A549 (cell line): Measurements from ENCODE around the gene ROR1. TPM values are rescaled to one million over a fixed set of nuclear protein-coding genes. Genes with fewer than 3 reads are reported as not detected.

Source experiments
- ATAC-seq, 2 experiments: fragments of 200-7000 bp in 1 of 2; fragments of >200 bp in 1 of 2; cut with Nextera tagmentation in 1 of 2; cut with Tn5 transposase in 1 of 2; 3 replicates each; pipeline versions ENCODE4 v1.8.0 to v1.9.1; 2018 to 2020; ENCODE audit warnings: mild to moderate bottlenecking in 1 of 2, moderate library complexity in 1 of 2
- CTCF ChIA-PET: fragments of 300-600 bp; sonication (Branson Sonifier 250); formaldehyde crosslinking; extraction: SDS; loops from one replicate; lab custom pipeline; 2021; ENCODE audit warnings: antibody characterized with exemption, inconsistent platforms; lab: Yijun Ruan, JAX
- POLR2A ChIA-PET: fragments of 350-600 bp; formaldehyde crosslinking; extraction: SDS; loops from one replicate; lab custom pipeline; 2021; ENCODE audit warnings: antibody characterized with exemption, inconsistent platforms; lab: Yijun Ruan, JAX
- DNase-seq, 2 experiments: peaks; one replicate each; pipeline versions ENCODE4 v3.0.0 to v3.0.0-alpha.2; 2011 to 2016; ENCODE audit warnings: low read depth in 1 of 2, low spot score in 1 of 2
- FAIRE-seq: peaks from 2 replicates; lab custom pipeline; 2011; peaks lifted over from hg19 to GRCh38; lab: Jason Lieb, UNC
- H3K27ac ChIP-seq, 2 experiments: fragments of >200 bp; sonication (Bioruptor Twin); formaldehyde crosslinking; 3 replicates each; pipeline ENCODE4 v1.5.1; 2016 to 2017
- H3K4me1 ChIP-seq: fragments of >200 bp; sonication (Bioruptor Twin); formaldehyde crosslinking; 3 replicates; pipeline ENCODE4 v1.6.1; 2016
- H3K4me2 ChIP-seq: fragments of >200 bp; sonication (Bioruptor Twin); formaldehyde crosslinking; 3 replicates; pipeline ENCODE4 v1.6.1; 2016
- H3K4me3 ChIP-seq: fragments of >200 bp; sonication (Bioruptor Twin); formaldehyde crosslinking; 3 replicates; pipeline ENCODE4 v1.5.1; 2016
- H3K9me3 ChIP-seq: fragments of >200 bp; sonication (Bioruptor Twin); formaldehyde crosslinking; 3 replicates; pipeline ENCODE4 v1.6.1; 2016
- BHLHE40 ChIP-seq: IDR thresholded peaks from 2 replicates; pipeline ENCODE4 v1.6.1; 2012; ENCODE audit warnings: low read depth, low read length, inconsistent platforms
- CHD2 ChIP-seq: fragments of 150-350 bp; IDR thresholded peaks from 2 replicates; pipeline ENCODE4 v1.6.1; 2014; ENCODE audit warnings: low read length; ENCODE audit not compliant: partially characterized antibody
- CHD4 ChIP-seq: fragments of 200-600 bp; sonication (generic); IDR thresholded peaks from 2 replicates; pipeline ENCODE4 v1.6.1; 2016; ENCODE audit warnings: antibody characterized with exemption, mild to moderate bottlenecking, borderline replicate concordance
- EHF ChIP-seq: fragments of 250-450 bp; sonication (Bioruptor Pico); IDR thresholded peaks from 2 replicates; pipeline ENCODE4 v1.5.0; 2020; ENCODE audit warnings: mild to moderate bottlenecking
- EP300 ChIP-seq, 2 experiments: fragments of >200 bp; sonication (Bioruptor Twin); formaldehyde crosslinking; IDR thresholded peaks; 2 replicates in 1 of 2; 3 replicates in 1 of 2; pipeline ENCODE4 v1.6.1; 2016 to 2017
- FOSB ChIP-seq: fragments of 250-450 bp; sonication (Bioruptor Pico); IDR thresholded peaks from 2 replicates; pipeline ENCODE4 v1.5.0; 2020; ENCODE audit warnings: mild to moderate bottlenecking, moderate library complexity
- FOSL2 ChIP-seq, 2 experiments: fragments of 450-650 bp in 1 of 2; fragments of >200 bp in 1 of 2; sonication (Bioruptor Twin) in 1 of 2; formaldehyde crosslinking; IDR thresholded peaks; 2 replicates each; pipeline versions ENCODE4 v1.5.0 to v1.6.1; 2016 to 2020; ENCODE audit warnings: mild to moderate bottlenecking in 1 of 2, moderate library complexity in 1 of 2
- HEYL ChIP-seq: fragments of 250-450 bp; sonication (Bioruptor Pico); IDR thresholded peaks from 2 replicates; pipeline ENCODE4 v1.8.0; 2021; ENCODE audit warnings: mild to moderate bottlenecking, moderate library complexity
- HOXB5 ChIP-seq: fragments of 250-450 bp; sonication (Bioruptor Pico); IDR thresholded peaks from 2 replicates; pipeline ENCODE4 v1.5.0; 2020; ENCODE audit warnings: mild to moderate bottlenecking, moderate library complexity
- MAFK ChIP-seq: fragments of 450-650 bp; IDR thresholded peaks from 2 replicates; pipeline ENCODE4 v1.6.1; 2014; ENCODE audit not compliant: partially characterized antibody
- MYC ChIP-seq: IDR thresholded peaks from 2 replicates; pipeline ENCODE4 v1.6.1; 2012; ENCODE audit warnings: mild to moderate bottlenecking, inconsistent platforms, low read length, improper control_type of control experiment, borderline replicate concordance
- NPAS2 ChIP-seq: fragments of 250-450 bp; sonication (Bioruptor Pico); IDR thresholded peaks from 2 replicates; pipeline ENCODE4 v1.8.0; 2022; ENCODE audit warnings: mild to moderate bottlenecking, moderate library complexity, borderline replicate concordance
- NR3C1 ChIP-seq: fragments of >200 bp; sonication (Bioruptor Twin); formaldehyde crosslinking; IDR thresholded peaks from 3 replicates; pipeline ENCODE4 v1.6.1; 2017
- POLR2A ChIP-seq: IDR thresholded peaks from 2 replicates; pipeline ENCODE4 v1.6.1; 2012; ENCODE audit warnings: mild to moderate bottlenecking, low read length
- POLR2AphosphoS2 ChIP-seq: conservative IDR thresholded peaks from 2 replicates; pipeline ENCODE4 v1.6.1; 2012; ENCODE audit warnings: low read length, improper control_type of control experiment, inconsistent platforms
- RAD21 ChIP-seq, 2 experiments: fragments of >200 bp in 1 of 2; sonication (Bioruptor Twin) in 1 of 2; formaldehyde crosslinking in 1 of 2; IDR thresholded peaks in 1 of 2; conservative IDR thresholded peaks in 1 of 2; 2 replicates in 1 of 2; 3 replicates in 1 of 2; pipeline ENCODE4 v1.6.1; 2012 to 2018; ENCODE audit warnings: inconsistent platforms in 1 of 2
- RFX5 ChIP-seq: fragments of 450-650 bp; IDR thresholded peaks from 2 replicates; pipeline ENCODE4 v1.7.1; 2014; ENCODE audit warnings: antibody characterized with exemption, mild to moderate bottlenecking, moderate library complexity
- SMC3 ChIP-seq: fragments of >200 bp; sonication (Bioruptor Twin); formaldehyde crosslinking; IDR thresholded peaks from 3 replicates; pipeline ENCODE4 v1.6.1; 2018; ENCODE audit warnings: inconsistent platforms
- ZFP36 ChIP-seq: fragments of 450-650 bp; IDR thresholded peaks from 2 replicates; pipeline ENCODE4 v1.6.1; 2014; ENCODE audit warnings: borderline replicate concordance; ENCODE audit not compliant: partially characterized antibody
- WGBS: methylation state at CpG from one replicate; pipeline ENCODE4 v1.1.6; 2017; ENCODE audit errors: missing lambda C conversion rate; 5-methylcytosine and 5-hydroxymethylcytosine counted together
- polyA plus RNA-seq, 4 experiments: library from polyadenylated mRNA; depleted of rRNA in 3 of 4; stranded (reverse); fragments of >200 nt; fragmentation: RNase III in 1 of 4; extraction: RNeasy Plus Mini Kit Qiagen cat#74134 plus additional on column Dnase treatment in 1 of 4; gene quantifications; 2 replicates in 3 of 4; 3 replicates in 1 of 4; pipeline ENCODE4 v1.2.3, GENCODE V29; 2011 to 2017
- TF ChIP-seq, protein P1 (sequence below): fragments of 250-450 bp; sonication (Bioruptor Pico); IDR thresholded peaks from 2 replicates; pipeline ENCODE4 v1.5.0; 2021; ENCODE audit warnings: mild to moderate bottlenecking, moderate library complexity, borderline replicate concordance
- TF ChIP-seq, protein P2 (sequence below): IDR thresholded peaks from 2 replicates; pipeline ENCODE4 v1.6.1; 2012
- TF ChIP-seq, protein P3 (sequence below): fragments of >200 bp; sonication (Bioruptor Twin); formaldehyde crosslinking; IDR thresholded peaks from 2 replicates; pipeline ENCODE4 v1.6.1; 2016
- TF ChIP-seq, protein P4 (sequence below): fragments of >200 bp; sonication (Bioruptor Twin); formaldehyde crosslinking; IDR thresholded peaks from 3 replicates; pipeline ENCODE4 v1.5.1; 2016

Gene ROR1
- polyA plus RNA-seq, 2 of the 4 experiments (the other 2 are of a cell fraction), result 6.5 to 19.0 TPM

DNA sequence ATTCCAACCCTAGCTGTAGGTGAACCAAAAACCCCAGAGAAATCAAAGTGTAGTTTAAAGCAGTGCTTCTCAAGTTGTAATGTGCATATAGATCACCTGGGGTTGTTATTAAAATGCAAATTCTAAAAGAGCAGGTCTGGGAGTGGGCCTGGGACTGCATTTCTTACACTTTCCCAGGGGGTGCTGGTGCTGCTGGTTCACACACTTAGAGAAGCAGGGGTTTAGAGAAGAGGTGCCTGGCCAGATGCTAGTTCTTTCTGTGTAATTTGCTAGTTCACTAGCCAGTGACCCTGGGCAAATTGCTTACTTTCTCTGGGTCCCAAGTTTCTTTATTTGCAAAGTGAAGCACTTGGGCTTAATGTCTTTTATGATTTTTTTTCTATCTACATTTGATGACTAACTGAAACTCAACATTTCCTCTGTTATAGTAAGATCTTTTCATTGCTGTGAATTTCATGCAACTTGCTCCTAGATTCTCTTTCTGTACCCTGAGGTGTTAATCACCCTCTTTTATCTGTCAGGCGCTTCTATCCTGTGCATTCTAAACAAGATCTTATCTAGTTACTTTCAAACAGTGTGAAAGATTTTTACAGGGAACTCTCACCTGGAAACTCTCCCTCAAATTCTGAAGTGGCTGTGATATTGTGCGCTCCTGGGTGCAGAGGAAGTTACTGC lies 287.8 kb downstream of the ROR1 start (continued):
- TF ChIP-seq, protein P1, sequence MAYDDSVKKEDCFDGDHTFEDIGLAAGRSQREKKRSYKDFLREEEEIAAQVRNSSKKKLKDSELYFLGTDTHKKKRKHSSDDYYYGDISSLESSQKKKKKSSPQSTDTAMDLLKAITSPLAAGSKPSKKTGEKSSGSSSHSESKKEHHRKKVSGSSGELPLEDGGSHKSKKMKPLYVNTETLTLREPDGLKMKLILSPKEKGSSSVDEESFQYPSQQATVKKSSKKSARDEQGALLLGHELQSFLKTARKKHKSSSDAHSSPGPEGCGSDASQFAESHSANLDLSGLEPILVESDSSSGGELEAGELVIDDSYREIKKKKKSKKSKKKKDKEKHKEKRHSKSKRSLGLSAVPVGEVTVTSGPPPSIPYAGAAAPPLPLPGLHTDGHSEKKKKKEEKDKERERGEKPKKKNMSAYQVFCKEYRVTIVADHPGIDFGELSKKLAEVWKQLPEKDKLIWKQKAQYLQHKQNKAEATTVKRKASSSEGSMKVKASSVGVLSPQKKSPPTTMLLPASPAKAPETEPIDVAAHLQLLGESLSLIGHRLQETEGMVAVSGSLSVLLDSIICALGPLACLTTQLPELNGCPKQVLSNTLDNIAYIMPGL (CRISPR knock-in tag), result no peak
- TF ChIP-seq EP300 (IDR thresholded peaks at IDR 0.05) (no peak), HOXB5 (CRISPR knock-in tag) (no peak), HEYL (CRISPR knock-in tag) (no peak), POLR2A (no peak), POLR2AphosphoS2 (no peak), ZFP36 (no peak)
- TF ChIP-seq, protein P2, sequence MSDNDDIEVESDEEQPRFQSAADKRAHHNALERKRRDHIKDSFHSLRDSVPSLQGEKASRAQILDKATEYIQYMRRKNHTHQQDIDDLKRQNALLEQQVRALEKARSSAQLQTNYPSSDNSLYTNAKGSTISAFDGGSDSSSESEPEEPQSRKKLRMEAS, result no peak
- TF ChIP-seq, all 56 proteins: peak for 0

DNA sequence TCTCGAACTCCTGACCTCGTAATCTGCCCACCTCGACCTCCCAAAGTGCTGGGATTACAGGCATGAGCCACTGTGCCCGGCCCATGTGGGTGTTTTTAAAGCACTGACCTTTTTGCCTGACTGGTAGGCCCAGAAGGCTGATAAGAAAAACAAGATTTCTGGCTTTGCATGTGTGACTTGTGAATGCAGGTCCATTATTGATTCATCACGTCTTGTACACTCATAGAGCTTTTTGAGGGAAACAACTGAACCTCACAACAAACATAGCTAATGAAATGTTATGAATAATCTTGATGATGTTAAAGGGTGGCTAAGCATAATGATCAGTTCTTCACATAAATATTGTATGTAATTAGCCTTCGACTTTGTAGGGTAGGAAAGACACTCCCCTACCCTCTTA lies 288.7 kb downstream of the ROR1 start:
- Histone ChIP-seq H3K27ac (no peak overlapping the region), H3K4me1 (peaks cover 12% of the 10 kb centered on the region; the same call in 2 of the 3 replicates), H3K4me3 (no peak overlapping the region), H3K9me3 (no peaks in the 10 kb centered on the region), H3K4me2 (no peak overlapping the region)
- ChIA-PET CTCF (no interaction called here), POLR2A (no interaction called here)
- ATAC-seq, result no peak
- FAIRE-seq, result no peak
- no peak for DNase-seq
- TF ChIP-seq MYC (no peak), NR3C1 (no peak), RFX5 (no peak), HEYL (CRISPR knock-in tag) (no peak), FOSB (CRISPR knock-in tag) (no peak), EHF (no peak), CHD2 (no peak), CHD4 (no peak), MAFK (no peak), BHLHE40 (no peak), NPAS2 (CRISPR knock-in tag) (no peak), FOSL2 (IDR thresholded peaks at IDR 0.05) (no peak), FOSL2 (CRISPR knock-in tag; IDR thresholded peaks at IDR 0.05) (no peak), SMC3 (no peak), ZFP36 (no peak), EP300 (IDR thresholded peaks at IDR 0.05) (no peak), RAD21 (conservative IDR thresholded peaks at IDR 0.05 in 1 of 2, IDR thresholded peaks at IDR 0.05 in 1 of 2) (no peak)
- TF ChIP-seq, protein P3, sequence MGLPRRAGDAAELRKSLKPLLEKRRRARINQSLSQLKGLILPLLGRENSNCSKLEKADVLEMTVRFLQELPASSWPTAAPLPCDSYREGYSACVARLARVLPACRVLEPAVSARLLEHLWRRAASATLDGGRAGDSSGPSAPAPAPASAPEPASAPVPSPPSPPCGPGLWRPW, result no peak
- TF ChIP-seq, protein P4, sequence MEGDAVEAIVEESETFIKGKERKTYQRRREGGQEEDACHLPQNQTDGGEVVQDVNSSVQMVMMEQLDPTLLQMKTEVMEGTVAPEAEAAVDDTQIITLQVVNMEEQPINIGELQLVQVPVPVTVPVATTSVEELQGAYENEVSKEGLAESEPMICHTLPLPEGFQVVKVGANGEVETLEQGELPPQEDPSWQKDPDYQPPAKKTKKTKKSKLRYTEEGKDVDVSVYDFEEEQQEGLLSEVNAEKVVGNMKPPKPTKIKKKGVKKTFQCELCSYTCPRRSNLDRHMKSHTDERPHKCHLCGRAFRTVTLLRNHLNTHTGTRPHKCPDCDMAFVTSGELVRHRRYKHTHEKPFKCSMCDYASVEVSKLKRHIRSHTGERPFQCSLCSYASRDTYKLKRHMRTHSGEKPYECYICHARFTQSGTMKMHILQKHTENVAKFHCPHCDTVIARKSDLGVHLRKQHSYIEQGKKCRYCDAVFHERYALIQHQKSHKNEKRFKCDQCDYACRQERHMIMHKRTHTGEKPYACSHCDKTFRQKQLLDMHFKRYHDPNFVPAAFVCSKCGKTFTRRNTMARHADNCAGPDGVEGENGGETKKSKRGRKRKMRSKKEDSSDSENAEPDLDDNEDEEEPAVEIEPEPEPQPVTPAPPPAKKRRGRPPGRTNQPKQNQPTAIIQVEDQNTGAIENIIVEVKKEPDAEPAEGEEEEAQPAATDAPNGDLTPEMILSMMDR, result no peak
- 91% methylated on average over 5 of the region's 6 CpGs for WGBS
